ENCODE results near the gene SORT1.

The SORT1 gene

DNA sequence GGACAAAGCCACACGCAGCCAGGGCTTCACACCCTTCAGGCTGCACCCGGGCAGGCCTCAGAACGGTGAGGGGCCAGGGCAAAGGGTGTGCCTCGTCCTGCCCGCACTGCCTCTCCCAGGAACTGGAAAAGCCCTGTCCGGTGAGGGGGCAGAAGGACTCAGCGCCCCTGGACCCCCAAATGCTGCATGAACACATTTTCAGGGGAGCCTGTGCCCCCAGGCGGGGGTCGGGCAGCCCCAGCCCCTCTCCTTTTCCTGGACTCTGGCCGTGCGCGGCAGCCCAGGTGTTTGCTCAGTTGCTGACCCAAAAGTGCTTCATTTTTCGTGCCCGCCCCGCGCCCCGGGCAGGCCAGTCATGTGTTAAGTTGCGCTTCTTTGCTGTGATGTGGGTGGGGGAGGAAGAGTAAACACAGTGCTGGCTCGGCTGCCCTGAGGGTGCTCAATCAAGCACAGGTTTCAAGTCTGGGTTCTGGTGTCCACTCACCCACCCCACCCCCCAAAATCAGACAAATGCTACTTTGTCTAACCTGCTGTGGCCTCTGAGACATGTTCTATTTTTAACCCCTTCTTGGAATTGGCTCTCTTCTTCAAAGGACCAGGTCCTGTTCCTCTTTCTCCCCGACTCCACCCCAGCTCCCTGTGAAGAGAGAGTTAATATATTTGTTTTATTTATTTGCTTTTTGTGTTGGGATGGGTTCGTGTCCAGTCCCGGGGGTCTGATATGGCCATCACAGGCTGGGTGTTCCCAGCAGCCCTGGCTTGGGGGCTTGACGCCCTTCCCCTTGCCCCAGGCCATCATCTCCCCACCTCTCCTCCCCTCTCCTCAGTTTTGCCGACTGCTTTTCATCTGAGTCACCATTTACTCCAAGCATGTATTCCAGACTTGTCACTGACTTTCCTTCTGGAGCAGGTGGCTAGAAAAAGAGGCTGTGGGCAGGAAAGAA, 122.9 kb downstream of the SORT1 start:
- peak; percentile 41 for DNase-seq (ENCODE audit: low read depth)

DNA sequence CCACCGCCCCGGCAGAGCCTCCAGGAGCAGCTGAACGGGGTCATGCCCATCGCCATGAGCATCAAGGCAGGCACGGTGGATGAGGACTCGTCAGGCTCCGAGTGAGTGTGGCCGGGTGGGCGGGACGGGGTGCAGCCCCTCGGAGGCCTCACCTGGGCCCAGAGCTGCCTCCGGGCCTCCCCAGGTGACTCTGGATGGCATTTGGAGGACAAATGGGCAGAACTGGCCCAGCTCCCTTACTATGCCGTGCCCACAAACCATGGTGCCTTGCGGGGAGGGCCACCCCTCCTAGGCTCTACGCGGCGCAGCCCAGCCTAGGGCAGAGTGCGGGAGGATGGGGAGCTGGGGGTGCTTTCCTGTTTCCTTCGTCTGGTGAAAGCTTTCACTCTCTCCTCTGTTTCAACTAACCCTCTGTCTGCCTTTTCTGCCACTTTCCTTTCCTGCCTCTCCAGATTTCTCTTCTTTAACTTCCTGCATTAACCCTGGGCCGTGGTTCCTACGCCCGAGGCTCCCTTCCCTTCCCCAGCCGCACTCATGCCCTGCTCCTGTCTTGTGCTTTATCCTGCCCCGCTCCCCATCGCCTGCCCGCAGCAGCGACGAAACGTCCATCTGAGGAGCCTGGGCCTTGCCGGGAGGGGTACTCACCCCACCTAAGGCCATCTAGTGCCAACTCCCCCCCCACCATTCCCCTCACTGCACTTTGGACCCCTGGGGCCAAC, 124.0 kb downstream of the SORT1 start:
- DNase-seq (ENCODE audit: low read depth), result no peak

DNA sequence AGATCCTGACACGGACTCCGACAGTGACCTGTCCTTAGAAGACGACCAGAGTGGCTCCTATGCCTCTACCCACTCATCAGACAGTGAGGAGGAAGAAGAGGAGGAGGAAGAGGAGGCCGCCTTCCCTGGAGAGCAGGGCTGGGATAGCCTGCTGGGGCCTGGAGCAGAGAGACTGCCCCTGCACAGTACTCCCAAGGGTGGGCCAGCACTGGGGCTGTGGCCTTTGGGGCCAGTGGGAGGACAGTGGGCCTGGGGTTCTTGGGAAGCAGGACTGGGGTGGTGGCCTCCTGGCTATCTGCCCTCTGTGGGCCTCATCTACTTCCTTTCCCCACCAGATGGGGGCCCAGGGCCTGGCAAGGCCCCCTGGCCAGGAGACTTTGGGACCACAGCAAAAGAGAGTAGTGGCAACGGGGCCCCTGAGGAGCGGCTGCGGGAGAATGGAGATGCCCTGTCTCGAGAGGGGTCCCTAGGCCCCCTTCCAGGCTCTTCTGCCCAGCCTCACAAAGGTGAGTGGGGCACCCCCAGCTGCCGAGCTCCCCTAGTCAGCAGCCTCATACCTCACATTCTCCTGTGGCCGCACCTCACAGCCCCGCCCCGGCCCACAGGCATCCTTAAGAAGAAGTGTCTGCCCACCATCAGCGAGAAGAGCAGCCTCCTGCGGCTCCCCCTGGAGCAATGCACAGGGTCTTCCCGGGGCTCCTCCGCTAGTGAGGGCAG, 124.7 kb downstream of the SORT1 start:
- DNase-seq (ENCODE audit: low read depth), result no peak

DNA sequence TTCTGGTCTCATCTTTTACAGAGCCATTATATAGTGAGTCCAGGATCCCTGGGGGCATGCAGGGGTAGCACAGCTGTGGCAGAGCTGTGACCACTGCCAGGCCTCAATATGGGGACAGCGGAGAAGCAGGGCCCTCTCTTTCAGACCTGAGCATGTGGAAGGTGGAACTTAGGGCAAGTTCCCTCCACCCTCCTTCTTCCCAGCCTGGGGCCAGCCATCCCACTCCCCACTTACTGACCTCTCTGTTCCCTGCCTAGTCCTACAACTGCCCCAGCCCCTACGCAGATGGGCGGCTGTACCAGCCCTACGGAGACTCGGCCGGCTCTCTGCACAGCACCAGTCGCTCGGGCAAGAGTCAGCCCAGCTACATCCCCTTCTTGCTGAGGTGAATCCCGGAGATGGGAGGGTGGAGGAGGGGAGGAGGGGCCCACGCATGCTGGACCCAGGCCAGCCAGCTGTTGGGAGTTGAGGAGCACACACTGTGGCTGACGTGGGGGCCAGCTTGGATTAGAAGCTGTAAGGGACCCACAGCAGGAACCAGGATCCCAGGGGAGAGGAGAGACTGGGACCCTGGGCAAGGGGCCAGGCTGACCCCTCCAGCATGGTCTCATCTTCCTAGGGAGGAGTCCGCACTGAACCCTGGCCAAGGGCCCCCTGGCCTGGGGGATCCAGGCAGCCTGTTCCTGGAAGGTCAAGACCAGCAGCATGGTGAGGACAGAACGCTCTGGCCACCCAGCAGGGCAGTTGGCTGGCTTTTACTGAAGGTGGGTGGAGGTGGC, 125.5 kb downstream of the SORT1 start:
- no peak for DNase-seq (ENCODE audit: low read depth)

DNA sequence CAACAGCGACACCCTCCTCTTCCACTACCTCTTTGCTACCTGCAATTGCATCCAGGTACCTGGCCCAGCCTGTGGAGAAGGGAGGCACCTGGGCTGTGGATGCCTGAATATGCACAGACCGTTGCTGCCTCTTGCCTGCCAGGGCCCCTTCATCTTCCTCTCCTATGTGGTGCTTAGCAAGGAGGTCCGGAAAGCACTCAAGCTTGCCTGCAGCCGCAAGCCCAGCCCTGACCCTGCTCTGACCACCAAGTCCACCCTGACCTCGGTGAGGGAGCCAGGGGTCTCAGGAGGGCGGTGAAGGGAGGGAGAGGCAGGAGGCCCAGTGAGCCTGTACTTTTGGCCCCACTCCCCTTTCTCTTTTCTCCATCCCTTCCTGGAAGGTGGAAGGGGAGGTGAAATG, 126.3 kb downstream of the SORT1 start:
- no peak for DNase-seq (ENCODE audit: low read depth)

- no peak for DNase-seq (ENCODE audit: low read depth)
Observed at GRCh38 chr1:109270623-109271317, 126.9 kb downstream of the SORT1 start.

- no peak for DNase-seq (ENCODE audit: low read depth)
Observed at GRCh38 chr1:109269981-109270622, 127.6 kb downstream of the SORT1 start.

GRCh38 chr1:109269212-109269980, 128.3 kb downstream of the SORT1 start:
- no peak for DNase-seq (ENCODE audit: low read depth)

DNA sequence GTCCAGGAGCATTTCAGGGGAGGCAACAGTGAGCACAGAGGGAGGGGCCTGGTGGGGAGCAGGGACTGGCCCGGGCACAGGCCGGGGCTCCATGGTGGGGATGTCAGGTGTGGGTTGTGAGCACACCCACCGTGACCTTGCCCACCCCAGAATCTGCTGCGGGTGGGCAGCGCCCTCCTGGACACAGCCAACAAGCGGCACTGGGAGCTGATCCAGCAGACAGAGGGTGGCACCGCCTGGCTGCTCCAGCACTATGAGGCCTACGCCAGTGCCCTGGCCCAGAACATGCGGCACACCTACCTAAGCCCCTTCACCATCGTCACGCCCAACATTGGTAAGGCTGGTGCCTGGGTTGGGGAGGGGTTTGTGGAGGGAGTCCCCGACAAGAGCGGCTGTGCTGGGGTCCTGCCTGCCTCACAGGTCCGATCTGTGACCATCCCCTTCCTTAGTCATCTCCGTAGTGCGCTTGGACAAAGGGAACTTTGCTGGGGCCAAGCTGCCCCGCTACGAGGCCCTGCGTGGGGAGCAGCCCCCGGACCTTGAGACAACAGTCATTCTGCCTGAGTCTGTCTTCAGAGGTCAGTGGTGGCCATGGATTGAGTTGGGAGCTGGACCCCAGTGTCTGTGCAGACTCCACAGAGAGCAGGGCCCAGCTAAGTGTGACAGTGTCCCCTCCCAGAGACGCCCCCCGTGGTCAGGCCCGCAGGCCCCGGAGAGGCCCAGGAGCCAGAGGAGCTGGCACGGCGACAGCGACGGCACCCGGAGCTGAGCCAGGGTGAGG, 129.1 kb downstream of the SORT1 start:
- no peak for DNase-seq (ENCODE audit: low read depth)

- DNase-seq (ENCODE audit: low read depth), result no peak
Observed at GRCh38 chr1:109267743-109268300, 129.9 kb downstream of the SORT1 start.

- DNase-seq (ENCODE audit: low read depth), result peak; percentile 72
Observed at GRCh38 chr1:109266965-109267364, 130.8 kb downstream of the SORT1 start.

- DNase-seq (ENCODE audit: low read depth), result no peak
Observed at GRCh38 chr1:109265741-109266330, 131.9 kb downstream of the SORT1 start.

DNA sequence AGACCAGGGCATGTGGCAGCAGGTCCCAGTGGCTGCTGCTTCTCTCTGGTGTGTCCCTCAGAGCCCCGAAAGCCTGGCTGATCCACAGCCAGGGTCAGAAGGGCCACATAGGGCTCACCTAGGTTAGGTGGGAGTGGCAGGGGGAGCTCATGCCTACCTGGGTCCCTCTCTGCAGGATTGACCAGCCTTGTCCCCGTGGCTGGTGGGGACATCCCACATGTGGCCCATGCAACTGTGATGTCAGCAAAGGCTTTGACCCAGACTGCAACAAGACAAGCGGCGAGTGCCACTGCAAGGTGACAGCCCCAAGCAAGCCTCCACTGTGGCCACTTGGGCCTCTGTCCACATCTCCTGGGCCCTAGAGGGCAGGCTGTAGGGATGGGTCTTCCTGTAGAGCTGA, 132.7 kb downstream of the SORT1 start:
- no peak for DNase-seq (ENCODE audit: low read depth)

GRCh38 chr1:109264379-109264755, 133.4 kb downstream of the SORT1 start:
- no peak for DNase-seq (ENCODE audit: low read depth)

DNA sequence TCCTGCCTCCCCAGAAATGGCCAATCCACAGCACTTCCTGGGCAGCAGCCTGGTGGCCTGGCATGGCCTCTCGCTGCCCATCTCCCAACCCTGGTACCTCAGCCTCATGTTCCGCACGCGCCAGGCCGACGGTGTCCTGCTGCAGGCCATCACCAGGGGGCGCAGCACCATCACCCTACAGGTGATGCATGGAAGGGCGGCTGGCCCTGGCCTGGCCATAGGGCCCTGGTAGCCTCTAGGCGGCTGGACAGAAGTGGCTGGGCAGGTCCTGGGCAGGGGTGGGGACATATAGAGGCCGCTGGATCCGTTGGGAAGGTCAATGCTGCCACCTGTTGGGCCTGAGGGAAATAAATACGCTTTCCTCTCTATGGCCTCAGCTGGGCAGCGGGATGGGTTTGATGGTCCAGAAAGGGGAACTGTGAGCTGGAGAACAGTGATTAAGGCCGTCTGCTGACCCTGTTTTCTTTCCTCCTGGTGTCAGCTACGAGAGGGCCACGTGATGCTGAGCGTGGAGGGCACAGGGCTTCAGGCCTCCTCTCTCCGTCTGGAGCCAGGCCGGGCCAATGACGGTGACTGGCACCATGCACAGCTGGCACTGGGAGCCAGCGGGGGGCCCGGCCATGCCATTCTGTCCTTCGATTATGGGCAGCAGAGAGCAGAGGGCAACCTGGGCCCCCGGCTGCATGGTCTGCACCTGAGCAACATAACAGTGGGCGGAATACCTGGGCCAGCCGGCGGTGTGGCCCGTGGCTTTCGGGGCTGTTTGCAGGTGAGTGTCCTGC, 133.9 kb downstream of the SORT1 start:
- peak; percentile 67 for DNase-seq (ENCODE audit: low read depth)

DNA sequence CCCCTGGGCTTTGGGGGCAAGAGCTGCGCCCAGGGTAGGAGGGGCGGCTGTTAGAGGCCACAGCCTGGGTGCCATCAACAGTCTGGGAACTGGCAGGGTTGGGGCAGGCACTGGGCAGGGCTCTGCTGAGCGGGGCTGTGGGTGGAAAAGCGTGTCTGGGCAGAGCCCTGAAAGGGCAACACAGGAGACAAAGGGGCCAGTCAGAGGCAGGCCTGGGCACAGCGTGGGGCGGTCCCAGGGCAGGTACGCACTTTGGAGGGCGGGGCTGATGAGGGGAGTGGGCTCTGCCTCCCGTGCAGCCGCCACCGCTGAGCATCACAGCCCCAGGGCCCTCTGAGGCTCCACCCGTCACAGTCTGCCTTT, 134.5 kb downstream of the SORT1 start:
- no peak for DNase-seq (ENCODE audit: low read depth)

DNA sequence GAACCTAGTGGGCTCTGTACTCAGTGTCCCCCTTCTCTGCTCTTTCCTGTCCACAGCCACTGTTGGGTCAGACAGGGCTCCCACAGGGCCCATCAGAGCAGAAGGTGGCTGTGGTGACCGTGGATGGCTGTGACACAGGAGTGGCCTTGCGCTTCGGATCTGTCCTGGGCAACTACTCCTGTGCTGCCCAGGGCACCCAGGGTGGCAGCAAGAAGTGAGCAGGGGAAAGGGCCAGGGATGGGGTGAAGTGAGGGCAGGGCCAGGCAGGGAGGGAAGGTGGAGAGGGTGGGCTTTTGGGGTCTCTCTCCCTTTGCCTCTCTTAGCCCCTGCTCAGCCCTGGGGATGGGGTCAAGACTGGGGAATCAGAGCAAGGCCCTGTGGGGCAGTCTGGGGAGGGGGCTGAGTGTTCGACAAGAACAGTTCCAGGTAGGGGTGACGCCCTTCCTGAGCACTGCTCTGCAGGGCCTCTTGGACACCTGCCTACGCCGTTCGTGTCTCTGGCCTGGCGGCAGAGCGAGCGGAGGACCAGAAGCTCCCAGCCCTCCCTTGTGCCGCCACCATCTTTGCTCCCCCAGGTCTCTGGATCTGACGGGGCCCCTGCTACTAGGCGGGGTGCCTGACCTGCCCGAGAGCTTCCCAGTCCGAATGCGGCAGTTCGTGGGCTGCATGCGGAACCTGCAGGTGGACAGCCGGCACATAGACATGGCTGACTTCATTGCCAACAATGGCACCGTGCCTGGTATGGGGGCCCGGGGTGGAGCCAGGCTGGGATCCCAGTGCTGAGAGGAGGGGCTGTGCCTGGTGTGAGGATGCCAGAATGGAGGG, 135.3 kb downstream of the SORT1 start:
- DNase-seq (ENCODE audit: low read depth), result no peak

All from amniotic epithelial cell (primary cell).